Testis (tissue), 2 donors: ENCODE results near the gene BBS5.

ENCODE experiments used
- CTCF ChIP-seq, 3 experiments: fragments of 450-650 bp in 2 of 3; fragments of 200-600 bp in 1 of 3; sonication (generic) in 1 of 3; IDR thresholded peaks; one replicate each; pipeline ENCODE4 v1.5.1; 2016 to 2019; ENCODE audit warnings: antibody characterized with exemption in 3 of 3, mild to moderate bottlenecking in 2 of 3, moderate library complexity in 1 of 3
- POLR2A ChIP-seq: fragments of 450-650 bp; IDR thresholded peaks from one replicate; pipeline ENCODE4 v1.6.1; 2017; ENCODE audit warnings: antibody characterized with exemption, mild to moderate bottlenecking, moderate library complexity

GRCh38 chr2:169509955-169510354 lies 30.7 kb downstream of the BBS5 start:
- TF ChIP-seq CTCF (IDR thresholded peaks at IDR 0.05) (no peak), POLR2A (no peak)
